HG02588 (cell line): ENCODE results near the gene PLEKHH1.

Experiments
- ATAC-seq: cut with Tn5 transposase; IDR thresholded peaks from one replicate; pipeline ENCODE4 v1.9.1; 2021; ENCODE audit warnings: mild to moderate bottlenecking, moderate library complexity; ENCODE audit not compliant: unreplicated experiment

PLEKHH1 gene

GRCh38 chr14:67532998-67533753 lies at the start of gene PLEKHH1:
Gene PLEKHH1 (plus strand): TSS chr14:67533290. CDS start chr14:67541868, 8,578 bp downstream.
- ATAC-seq = no peak

GRCh38 chr14:67483579-67484285 lies 49.4 kb upstream of the PLEKHH1 start:
- no peak for ATAC-seq

- no peak for ATAC-seq
Measured at GRCh38 chr14:67485501-67486095, 47.5 kb upstream of the PLEKHH1 start.

DNA sequence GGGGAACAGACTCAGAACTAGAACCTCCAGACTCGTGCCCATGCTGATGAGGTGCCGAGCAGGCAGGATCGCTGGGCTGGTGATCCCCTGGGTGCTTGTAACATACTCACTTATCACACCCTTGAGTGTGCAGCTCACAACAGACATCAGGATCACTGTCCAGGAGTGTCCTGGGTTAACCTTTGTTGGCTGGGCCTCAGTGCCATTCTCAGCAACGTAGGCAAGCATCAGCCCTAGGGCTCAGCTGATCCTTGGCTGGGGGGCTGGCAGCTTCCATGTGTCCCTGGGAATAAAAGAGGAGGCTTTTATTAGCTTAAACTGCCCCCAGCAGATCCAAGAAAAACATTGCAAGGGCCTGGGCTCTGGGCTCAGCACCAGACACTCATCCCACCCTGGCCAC lies 46.2 kb upstream of the PLEKHH1 start:
- ATAC-seq = no peak

GRCh38 chr14:67487332-67487731 lies 45.8 kb upstream of the PLEKHH1 start:
- no peak for ATAC-seq

DNA sequence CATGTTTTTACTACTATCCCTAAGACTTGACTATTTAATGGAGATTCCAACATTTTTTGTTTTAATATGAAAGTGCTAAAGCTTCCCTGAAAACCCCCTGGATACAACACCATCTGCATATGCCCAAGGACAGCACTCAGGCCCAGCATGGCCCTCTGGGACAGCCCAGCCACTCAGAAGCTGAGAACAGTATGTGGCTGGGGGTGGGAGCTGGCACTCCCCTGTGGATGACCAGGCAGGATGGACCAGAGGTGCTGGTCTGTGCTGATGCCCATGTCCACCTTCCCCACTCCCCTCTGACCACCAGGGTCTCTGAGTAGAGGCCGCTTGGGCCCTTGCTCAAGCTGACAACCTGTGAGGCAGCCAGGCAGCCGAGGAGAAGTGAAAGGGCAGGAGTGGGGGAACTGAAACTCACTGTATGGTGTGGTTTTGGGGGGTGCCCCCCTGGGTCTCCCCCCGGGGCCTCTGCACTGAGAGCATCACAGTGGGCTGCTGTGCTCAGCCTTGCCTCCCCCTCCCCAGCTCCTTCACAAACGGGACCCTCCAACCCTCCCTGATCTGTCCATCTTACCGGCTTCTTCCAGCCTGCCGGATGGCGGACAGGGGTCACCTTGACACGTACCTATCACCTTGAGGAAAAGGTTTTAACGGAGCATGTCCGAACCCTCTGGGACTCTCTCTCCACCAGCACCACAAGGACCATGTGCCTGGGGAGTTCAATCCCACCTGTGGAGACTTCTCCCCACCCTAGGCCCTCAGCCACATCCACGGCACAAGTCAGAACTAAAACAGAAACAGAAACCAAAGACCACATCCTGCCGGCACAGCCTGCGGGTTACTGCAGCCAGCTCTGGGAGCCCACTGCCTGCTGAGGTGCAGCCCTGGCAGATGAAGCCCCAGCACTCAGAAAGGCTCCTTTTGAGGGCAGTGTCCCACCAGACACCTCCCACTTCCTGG lies 44.9 kb upstream of the PLEKHH1 start, which contains the start of gene TMEM229B:
TSS of gene TMEM229B (minus strand) at position 785 of the 957 bp plus-strand sequence. CDS start 14,798 bp downstream, outside the sequence.
- peak; percentile 93 for ATAC-seq

DNA sequence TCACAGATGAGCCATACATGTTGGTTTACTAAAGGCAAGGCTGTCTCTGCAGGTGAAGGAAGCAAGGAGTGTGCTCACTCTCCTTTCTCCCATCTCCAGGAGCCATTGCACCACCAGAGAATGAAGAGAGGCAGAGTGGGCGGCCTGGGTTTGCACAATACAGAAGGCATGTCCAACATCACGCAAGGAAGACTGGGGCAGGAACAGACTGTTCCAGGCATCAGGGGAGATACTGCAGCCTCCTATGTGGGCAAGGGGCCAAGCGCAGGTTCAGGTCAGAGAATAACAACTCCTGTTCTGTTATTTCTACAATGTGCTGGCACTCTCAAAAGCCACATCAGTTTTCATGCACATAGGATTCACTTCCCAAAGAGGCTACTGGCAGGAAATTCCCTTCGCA lies 42.9 kb upstream of the PLEKHH1 start:
- no peak for ATAC-seq

DNA sequence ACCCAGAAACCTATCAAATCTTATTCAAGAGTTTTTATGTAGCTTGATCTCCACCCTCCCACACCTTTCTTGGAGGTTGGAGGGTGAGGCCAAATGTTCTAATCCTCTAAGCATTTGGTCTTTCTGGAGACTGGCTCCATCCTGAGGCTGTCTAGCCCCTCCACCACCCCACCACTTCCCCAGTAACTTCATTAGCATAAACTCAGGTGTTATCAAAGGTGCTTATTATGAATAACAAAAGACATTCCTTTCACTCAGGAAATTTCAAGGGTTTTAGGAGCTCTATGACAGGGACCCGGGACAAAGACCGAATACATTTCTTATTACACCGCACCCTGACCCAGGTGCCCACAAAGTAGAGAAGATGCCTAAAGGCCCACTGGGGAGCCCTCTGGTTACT lies 41.8 kb upstream of the PLEKHH1 start:
- ATAC-seq = no peak

DNA sequence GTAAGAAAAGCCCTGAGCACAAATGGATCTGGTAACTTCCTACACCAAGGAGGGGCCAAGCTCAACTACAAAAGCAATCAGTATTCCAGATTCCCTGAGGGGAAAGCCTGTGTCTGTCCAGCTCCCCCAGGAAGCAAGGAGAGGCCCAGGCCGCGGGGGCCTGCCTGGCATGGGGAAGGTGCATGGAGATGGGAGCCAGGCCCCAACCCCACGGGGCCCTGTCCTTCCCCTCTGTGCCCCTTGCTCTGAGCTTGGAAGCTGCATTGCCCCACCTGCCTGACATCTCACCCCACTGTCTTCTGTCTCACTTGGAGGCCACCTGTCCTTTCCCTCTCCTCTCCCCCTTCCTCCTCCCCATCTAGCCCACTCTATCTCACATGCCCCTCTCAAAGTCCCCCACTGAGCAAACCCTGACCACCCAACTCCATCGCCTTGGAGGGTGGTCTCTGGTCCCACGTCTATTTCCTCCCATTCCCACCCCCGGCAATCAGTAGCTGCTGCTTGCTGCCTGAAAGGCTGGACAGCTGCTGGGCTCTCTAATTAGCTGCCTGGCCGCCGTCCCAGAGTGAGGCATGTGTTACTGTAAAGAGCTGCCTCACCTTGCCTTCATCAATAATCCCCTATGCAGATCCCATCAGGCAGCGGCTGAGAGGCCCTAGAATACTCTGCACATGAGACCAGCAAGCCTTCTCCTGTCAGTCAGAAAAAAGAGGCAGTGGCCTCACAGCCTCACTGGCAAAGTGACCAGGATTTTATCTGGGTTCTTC lies 41.2 kb upstream of the PLEKHH1 start:
- ATAC-seq = no peak

GRCh38 chr14:67492538-67492937 lies 40.6 kb upstream of the PLEKHH1 start:
- ATAC-seq = no peak

- ATAC-seq = no peak
Measured at GRCh38 chr14:67493092-67493717, 39.9 kb upstream of the PLEKHH1 start.

GRCh38 chr14:67495827-67496226 lies 37.3 kb upstream of the PLEKHH1 start:
- no peak for ATAC-seq

- ATAC-seq = no peak
Measured at GRCh38 chr14:67497216-67497615, 35.9 kb upstream of the PLEKHH1 start.

- ATAC-seq = no peak
Measured at GRCh38 chr14:67497716-67498115, 35.4 kb upstream of the PLEKHH1 start.

DNA sequence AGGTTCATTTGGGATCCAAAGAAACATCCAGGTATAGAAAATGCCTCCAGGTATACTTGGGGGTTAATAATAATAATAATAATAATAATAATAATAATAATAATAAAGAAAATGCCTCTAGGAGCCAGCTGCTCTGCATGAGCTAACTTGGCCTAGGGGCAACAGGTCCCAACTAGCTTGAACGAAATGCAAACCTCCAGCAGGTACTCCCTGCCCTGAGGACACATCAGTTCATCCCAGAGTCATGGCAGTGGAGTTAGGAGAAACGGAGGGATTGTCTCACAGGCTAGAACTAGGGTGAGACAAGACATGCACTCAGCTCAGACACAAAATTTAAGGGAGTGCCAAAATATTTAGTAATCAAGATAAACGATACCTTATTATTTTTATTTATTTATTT lies 32.1 kb upstream of the PLEKHH1 start:
- no peak for ATAC-seq

- ATAC-seq = no peak
Measured at GRCh38 chr14:67501670-67502069, 31.4 kb upstream of the PLEKHH1 start.

DNA sequence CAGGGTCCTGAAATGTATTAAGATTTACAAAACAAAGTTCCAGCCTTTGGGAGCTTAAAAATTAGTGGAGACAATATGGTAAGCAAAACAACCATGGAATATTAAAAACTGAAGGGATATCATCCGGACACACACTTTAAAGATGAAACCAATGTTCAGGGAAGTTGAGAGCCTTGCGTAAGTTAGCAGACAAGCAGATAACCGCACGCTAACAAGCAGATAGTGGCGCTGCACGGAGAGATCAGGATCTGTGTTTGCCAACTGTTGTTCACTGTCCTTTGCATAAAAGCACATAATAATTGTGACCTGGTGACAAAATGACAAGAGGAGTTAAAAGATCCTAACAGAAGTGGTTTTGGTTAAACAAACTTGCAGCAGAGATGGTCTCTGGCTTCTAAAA lies 30.2 kb upstream of the PLEKHH1 start:
- no peak for ATAC-seq

DNA sequence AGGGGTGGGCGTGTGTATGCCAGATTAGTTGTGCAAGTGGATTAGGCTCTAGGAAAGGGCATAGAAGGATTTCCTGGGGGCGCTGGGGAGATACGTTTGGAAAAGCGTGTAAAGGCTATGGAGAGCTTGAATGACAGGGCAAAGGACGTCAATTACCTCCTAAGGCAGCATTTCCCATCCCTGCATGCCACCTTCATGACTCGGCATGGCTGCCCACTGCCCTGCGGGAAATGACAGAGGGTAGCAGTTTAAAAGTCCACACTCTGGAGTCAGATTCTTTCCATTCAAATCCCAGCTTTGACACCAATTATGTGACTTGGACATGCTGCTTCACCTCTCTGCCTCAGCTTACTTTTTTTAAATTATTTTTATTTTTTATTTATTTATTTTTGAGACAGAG lies 29.8 kb upstream of the PLEKHH1 start:
- no peak for ATAC-seq

- no peak for ATAC-seq
Measured at GRCh38 chr14:67505254-67505653, 27.8 kb upstream of the PLEKHH1 start.

DNA sequence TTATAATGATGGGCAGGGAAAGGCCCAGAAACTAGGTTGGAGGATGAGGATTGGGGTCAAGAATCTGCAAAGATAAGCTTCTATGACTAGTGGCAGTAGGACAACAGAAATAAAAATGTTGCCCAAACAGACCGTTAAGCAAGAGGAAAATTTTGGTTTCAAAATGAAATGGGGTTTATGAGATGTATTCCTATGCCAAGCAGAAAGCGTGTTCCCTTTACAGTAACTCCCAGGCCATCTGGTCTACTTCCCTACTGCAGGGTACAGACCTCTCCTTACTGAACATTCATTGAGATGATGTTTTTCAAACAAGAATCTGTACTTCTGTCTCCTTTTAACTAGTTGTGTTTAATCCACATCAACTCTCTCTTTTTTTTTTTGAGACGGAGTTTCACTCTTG lies 24.1 kb upstream of the PLEKHH1 start:
- no peak for ATAC-seq
